HG03095 (cell line): ENCODE data around the gene PLXNB3.

ENCODE experiments used
- ATAC-seq: cut with Tn5 transposase; IDR thresholded peaks from one replicate; pipeline ENCODE4 v1.9.1; 2021; ENCODE audit warnings: moderate library complexity; ENCODE audit not compliant: unreplicated experiment

Gene PLXNB3

DNA sequence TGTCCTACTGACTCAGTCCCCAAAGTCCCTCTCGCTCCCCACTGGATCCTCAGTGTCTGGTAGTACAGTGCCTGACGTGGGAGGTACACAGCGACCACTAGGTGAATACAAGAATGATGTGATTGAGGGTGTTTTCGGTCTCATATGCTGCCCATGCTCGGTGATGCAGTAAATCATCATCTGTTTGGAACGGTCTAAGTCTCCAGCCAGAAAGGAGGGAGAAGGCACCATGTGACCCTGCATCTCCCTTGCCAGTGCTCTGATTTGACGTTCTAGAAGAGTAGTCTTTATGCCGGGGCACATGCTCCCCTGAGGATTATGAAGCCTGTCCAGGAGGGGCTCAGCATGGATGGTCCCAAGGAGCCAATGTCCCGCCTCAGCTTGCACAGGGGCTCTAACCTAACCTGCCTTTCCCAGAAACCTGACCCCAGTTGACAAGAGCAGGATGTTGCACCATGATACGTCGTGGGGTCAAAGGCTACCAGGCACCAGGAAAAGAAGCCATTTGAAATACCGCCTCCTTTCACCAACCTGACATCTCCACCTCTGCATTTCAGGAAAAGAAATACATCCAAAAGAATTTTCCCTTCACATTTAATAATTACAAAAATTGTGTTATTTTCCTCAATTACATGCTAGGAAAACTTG, 13.8 kb upstream of the PLXNB3 start:
- no peak for ATAC-seq

DNA sequence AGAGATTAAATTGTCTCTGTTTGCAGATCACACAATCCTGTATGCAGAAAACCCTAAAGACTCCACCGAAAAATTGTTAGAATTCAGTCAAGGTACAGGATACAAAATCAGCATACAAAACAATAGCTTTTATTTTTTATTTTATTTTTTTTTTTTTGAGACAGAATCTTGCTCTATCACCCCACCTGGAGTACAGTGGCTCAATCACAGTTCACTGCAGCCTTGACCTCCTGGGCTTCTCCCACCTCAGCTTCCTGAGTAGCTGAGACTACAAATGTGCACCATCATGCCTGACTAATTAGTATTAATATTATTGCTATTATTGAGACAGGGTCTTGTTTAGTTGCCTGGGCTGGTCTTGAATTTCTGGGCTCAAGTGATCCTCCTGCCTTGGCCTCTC, 8.9 kb upstream of the PLXNB3 start:
- no peak for ATAC-seq

DNA sequence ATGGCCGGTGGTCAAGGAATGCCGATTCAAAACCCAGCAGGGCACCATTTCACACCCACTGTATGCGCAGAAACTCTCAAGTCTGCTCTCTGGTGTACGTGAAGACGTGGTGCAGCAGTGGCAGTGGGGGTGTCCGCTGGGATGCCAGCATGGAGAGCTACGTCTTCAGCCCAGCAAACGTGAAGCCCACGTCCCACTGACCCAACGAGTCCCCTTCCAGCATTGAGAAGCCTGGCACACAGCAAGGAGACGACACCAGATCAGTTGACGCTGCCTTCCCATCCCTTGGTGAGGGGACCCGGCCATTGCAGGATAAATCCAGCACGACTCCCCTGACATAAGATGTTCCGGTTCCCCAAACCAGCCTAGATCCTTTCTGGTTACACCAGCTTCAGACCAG, 2.2 kb upstream of the PLXNB3 start:
- no peak for ATAC-seq

DNA sequence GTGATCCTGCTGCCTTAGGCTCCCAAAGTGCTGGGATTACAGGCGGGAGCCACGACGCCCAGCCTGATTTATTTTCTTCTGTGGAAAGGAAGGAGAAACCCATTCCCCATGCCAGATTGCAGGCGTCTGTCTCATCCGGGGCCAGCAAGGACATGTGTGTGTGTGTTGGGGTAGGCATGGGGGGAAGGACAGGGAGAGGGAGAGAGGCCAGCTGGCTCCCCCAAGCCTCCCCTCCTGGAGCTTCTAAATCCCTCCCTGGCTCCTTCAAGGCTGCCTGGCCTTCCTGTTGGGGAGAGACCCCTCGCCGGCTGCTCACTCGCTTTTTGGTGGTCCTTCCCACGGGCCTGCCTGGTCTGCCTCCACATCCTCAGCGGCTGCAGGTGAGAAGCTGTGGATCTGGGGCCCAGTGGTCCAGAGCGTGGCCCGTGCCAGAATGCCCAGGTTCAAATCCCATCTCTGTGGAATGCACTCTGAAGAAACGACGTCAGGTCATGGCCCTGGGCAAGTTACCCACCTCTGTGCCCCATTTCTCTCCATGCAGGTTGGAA, 1.3 kb upstream of the PLXNB3 start:
- ATAC-seq = no peak

DNA sequence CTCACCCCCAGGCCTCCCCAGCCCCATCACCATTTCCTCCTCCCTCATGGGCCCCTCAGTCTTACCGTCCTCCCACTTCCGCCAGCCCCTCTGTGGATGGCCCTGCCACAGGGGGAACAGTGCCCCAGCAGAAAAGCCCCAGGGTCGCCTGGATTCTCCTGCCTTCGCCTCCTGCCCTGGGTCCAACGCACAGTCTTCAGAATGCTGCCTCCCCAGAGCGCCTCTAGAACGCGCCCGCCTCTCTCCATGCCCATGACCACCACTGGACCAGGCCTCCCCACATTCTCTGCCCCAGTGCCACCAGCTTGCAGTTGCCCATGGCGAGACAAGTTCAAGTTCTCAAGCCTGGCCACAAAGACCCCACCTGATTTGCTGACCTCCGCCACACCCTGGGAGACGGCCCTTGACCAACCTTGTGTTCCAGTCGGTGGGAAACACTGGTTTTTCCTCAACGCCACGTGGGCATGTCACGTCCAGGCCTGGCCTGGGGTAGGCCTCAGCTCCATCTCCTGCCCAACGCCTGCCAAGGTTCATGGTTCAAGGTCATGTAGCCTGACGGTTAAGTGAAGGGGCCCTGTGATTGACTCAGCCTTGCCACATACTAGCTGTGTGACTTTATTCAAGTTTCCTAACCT, 634 bp upstream of the PLXNB3 start:
- no peak for ATAC-seq

DNA sequence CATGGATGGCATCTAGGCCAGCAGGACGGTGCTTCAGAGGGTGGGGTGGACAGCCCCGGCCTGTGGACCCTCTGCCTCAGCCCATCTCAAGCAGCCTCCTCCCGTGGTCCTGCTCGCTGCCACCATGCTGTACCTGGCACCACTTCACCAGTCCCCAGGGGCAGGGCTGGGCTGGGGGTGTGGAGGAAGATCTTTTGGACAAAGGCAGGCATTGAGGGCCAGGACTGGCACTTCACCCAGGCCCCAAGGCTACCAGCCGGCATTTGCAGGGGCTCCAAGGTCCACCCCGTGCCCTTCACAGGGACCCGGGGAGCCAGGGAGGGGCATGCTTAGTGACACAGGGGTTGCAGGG, 713 bp downstream of the PLXNB3 start:
- ATAC-seq = no peak

DNA sequence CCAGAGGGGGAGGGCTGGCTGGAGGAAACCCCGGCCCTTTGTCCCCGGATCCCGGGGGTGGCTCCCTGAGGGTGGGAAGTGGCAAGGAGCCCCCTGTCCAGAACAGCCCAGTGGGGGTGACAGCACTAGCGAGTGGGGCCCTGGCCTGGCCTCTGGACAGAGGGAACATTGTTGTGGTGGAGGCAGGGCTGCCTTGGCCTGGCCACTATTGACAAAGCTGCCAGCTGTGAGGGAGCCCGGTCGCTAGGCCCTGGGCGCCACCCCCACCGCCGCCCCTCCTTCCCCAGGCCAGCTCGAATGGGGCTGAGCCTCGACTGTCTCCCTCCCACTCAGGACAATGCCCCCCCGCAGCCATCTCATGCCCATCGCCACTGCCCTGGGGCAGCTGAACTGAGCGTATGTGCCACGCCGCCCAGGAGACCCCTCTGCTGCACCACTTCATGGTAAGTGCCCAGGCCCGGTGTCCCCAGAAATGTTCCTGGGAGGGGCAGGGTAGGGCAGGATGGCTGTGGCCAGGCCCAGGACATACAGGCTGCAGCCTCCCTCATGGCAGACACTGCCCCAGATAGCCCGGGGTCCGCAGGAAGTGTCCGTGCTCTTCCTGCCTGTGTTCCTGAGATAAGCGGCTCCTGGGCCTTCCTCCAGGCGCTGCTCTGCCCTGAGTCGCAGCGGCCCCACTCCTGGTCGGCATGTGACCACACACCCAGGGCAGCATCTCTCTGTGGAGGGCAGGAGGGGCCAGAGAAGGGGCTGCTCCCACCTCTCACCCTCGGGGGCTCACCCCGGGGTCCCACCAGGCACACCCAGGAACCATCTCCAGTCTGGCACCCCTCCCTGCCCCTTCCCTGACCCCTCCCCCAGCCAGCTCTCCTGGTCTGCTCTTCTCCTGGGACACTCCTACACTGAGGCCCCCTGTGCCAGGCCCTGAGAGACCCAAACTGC, 1.4 kb downstream of the PLXNB3 start:
- no peak for ATAC-seq

DNA sequence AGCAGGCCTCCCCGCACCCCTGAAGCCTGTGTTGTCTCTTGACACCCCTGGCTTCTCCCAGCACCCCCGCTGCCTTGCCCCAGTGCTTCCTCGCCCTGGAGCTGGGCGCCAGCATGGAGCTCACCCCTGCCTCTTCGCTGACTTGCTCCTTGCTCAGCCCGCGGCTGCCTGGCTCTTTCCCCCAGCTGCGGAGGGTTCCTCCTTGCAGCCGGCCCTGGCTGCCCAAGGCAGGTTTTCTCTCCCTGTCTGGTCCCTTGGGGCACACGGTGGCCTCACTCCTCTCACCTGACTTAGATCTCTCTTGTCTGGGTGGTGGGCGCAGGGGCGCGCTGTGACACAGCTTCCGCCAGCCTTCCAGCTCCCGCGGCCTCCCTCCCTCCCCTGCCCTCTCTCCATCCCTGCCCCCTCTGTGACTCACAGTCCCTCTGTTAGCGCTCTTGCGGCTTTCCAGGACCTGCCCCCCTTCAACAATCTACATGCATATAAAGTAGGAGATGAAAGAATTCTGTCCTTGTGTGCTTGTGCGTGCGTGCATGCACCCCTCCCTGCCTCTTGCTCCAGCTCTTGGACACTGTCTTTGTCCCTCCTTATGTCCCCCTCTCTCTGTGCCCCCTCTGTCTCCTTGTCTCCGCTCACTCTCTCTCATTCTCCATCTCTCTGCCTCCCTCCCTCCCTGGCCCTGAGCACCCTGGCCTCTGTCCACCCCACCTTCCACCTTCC, 2.2 kb downstream of the PLXNB3 start:
- no peak for ATAC-seq

DNA sequence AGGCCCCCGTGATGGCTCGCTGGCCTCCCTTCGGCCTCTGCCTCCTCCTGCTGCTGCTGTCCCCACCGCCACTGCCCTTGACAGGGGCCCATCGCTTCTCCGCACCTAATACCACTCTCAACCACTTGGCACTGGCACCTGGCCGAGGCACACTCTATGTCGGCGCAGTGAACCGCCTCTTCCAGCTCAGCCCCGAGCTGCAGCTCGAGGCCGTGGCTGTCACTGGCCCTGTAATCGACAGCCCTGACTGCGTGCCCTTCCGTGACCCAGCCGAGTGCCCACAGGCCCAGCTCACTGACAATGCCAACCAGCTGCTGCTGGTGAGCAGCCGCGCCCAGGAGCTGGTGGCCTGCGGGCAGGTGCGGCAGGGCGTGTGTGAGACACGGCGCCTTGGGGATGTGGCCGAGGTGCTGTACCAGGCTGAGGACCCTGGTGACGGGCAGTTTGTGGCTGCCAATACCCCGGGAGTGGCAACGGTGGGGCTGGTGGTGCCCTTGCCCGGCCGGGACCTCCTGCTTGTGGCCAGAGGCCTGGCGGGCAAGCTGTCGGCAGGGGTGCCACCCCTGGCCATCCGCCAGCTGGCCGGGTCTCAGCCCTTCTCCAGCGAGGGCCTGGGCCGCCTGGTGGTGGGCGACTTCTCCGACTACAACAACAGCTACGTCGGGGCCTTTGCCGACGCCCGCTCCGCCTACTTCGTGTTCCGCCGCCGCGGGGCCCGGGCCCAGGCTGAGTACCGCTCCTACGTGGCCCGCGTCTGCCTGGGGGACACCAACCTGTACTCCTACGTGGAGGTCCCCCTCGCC, 3.0 kb downstream of the PLXNB3 start:
- no peak for ATAC-seq

DNA sequence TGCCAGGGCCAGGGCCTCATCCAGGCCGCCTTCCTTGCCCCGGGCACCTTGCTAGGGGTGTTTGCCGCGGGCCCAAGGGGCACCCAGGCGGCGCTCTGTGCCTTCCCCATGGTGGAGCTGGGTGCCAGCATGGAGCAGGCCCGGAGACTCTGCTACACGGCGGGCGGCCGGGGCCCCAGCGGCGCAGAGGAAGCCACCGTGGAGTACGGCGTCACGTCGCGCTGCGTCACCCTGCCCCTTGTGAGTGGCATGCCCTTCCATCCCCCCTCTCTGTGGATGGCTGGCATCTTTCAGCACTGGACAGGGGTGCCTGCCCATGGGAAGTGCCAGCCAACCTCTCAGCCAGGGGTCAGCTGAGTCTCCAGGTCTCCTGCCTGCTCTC, 3.6 kb downstream of the PLXNB3 start:
- ATAC-seq = no peak

DNA sequence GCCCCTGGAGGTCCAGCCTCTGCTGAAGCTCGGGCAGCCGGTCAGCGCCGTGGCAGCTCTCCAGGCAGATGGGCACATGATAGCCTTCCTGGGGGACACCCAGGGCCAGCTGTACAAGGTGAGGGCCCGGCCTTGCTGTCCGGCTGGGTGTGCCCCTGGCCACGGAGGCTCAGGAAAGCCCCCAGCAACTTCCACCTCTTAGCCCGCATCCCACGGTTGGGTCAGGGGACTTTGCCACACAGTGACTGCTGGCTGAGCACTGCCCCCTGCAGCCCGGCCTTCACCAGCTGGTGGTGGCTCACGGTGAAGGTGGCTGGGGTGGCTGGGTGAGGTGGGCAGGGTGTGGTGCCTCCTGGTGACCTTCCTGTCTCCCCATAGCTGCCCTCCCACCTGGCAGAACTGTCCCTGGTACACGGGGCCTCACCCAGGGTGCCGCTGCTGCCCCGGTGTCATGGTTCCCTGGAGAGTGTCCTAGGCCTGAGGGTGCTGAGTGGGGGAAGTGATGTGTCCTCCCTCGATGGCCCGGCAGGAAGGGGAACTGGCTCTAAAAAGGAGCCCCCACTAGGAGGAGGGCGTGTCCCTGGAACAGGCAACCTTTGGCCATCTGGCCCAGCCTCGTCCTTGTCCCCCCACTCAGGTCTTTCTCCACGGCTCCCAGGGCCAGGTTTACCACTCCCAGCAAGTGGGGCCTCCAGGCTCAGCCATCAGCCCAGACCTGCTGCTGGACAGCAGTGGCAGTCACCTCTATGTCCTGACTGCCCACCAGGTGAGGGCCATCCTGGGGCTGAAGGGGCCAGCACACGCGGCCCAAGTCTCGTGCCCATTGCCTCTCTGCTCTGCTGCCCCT, 4.5 kb downstream of the PLXNB3 start:
- ATAC-seq = no peak

DNA sequence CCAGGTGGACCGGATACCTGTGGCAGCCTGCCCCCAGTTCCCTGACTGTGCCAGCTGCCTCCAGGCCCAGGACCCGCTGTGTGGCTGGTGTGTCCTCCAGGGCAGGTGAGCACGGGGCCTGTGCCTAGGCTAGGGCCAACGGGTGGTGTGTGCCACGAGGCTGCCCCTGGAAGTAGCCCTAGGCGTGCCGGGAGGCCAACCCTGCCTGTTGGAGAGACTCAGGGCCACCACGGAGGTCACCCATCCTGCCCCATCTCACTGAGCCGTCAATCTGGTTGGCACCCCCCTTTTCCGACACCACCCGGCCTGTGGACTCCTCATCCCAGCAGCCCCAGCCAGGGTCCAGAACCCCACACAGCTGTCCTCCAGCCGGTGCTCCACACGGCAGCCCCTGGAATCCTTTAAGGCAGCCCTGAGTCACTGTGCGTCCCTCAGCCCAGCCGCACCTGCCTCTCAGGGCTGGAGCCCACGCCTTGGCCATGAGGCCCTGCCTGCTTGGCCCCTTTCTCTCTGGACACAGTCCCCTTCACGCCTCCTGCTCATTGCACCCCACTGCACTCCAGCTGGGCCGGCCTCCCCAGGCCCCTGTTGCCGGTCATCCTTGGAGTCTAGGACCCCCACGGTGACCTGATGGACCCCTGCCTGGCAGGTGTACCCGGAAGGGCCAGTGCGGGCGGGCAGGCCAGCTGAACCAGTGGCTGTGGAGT, 5.3 kb downstream of the PLXNB3 start:
- ATAC-seq = no peak

DNA sequence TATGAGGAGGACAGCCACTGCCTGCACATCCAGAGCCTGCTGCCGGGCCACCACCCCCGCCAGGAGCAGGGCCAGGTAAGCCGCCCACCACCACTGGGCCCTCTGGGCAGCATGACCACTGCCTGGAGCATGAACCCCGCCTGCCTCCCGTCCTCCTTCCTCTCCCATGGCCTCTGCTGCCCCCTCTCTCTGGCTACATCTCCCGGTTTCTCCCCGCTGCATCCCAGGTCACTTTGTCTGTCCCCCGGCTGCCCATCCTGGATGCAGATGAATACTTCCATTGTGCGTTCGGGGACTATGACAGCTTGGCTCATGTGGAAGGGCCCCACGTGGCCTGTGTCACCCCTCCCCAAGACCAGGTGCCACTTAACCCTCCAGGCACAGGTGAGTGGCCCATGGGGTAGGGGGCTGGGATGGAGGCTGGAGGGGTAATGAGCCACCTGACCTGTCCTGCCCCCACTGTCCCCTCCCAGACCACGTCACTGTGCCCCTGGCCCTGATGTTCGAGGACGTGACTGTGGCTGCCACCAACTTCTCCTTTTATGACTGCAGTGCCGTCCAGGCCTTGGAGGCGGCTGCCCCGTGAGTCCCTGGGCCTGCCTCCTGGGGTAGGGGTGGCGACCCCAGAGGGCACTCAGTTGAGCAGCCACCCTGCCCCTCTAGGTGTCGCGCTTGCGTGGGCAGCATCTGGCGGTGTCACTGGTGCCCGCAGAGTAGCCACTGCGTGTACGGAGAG, 6.0 kb downstream of the PLXNB3 start:
- no peak for ATAC-seq

DNA sequence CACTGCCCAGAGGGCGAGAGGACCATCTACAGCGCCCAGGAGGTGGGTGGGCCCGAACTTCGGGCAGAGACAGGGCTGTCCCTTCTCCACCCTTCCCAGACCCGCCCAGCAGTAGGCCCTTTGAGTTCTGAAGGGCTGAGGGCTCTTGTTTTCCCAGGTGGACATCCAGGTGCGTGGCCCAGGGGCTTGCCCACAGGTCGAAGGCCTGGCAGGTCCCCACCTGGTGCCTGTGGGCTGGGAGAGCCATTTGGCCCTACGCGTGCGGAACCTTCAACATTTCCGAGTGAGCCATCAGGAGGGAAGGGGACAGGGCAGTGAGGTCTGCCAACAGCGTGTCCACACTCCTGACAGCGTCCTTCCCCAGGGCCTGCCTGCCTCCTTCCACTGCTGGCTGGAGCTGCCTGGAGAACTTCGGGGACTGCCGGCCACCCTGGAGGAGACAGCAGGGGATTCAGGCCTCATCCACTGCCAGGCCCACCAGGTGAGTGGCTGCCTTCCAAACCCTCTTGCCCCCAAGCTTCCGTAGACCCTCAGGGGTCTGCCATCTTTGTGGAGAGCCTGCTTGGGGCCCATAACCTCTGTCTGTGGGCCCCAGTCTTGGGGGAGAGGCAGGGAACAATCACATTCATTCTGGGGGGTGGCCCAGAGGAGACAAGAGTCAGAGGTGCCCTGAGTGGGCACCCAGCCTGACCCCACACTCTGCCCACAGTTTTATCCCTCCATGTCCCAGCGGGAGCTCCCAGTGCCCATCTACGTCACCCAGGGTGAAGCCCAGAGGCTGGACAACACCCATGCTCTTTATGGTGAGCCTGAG, 6.8 kb downstream of the PLXNB3 start:
- ATAC-seq = no peak

DNA sequence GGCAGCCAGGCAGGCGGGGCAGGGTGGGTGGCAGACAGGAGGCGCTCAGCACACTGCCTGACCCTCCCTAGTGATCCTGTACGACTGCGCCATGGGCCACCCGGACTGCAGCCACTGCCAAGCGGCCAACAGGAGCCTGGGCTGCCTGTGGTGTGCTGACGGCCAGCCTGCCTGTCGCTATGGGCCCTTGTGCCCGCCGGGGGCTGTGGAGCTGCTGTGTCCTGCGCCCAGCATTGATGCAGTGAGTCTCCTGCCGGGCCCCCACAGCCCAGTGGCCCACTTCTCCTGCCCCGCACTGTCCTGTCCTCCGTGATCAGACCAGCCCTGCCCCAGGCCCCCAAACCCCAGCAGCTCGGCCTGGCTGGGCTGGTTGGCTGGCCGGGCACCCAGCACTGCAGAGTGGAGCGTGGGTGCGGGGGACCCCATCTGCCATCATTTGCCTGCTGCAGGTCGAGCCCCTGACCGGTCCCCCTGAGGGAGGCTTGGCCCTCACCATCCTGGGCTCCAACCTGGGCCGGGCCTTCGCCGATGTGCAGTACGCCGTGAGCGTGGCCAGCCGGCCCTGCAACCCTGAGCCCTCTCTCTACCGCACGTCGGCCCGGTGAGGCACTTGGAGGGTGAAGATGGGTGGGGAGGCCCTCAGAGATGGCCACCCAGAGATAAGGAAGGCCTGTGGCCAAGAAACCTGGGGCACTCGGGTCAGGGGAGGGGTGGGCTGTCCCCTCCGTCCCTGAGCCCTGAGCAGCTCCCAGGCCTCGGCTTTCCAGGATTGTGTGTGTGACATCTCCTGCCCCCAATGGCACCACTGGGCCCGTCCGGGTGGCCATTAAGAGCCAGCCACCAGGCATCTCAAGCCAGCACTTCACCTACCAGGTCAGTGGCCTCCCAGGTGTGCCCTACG, 7.6 kb downstream of the PLXNB3 start:
- no peak for ATAC-seq
